ENCODE measurements around the gene PHETA1.

GRCh38 chr12:111349748-111350520 lies 19.0 kb downstream of the PHETA1 start:
- TF ChIP-seq, protein P1, sequence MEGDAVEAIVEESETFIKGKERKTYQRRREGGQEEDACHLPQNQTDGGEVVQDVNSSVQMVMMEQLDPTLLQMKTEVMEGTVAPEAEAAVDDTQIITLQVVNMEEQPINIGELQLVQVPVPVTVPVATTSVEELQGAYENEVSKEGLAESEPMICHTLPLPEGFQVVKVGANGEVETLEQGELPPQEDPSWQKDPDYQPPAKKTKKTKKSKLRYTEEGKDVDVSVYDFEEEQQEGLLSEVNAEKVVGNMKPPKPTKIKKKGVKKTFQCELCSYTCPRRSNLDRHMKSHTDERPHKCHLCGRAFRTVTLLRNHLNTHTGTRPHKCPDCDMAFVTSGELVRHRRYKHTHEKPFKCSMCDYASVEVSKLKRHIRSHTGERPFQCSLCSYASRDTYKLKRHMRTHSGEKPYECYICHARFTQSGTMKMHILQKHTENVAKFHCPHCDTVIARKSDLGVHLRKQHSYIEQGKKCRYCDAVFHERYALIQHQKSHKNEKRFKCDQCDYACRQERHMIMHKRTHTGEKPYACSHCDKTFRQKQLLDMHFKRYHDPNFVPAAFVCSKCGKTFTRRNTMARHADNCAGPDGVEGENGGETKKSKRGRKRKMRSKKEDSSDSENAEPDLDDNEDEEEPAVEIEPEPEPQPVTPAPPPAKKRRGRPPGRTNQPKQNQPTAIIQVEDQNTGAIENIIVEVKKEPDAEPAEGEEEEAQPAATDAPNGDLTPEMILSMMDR (IDR thresholded peaks at IDR 0.05; ENCODE audit: low read length), result no peak
- no peak for TF ChIP-seq EZH2 (IDR thresholded peaks at IDR 0.05; ENCODE audit: borderline replicate concordance, low read length)
